Psoas muscle (tissue), 8 donors: ENCODE data around the gene KCTD20. TPM values are rescaled to one million over a fixed set of nuclear protein-coding genes. Genes with fewer than 3 reads are reported as not detected.

Experiments used
- ATAC-seq, 4 donors: fragments of 200-7000 bp; cut with Tn5 transposase; one replicate each; pipeline ENCODE4 v1.9.1; 2020; ENCODE audit warnings: moderate library complexity in 3 of 4, mild to moderate bottlenecking in 2 of 4
- DNase-seq, 2 donors: peaks; one replicate each; pipeline ENCODE4 v3.0.0-alpha.2; 2020
- H3K27ac ChIP-seq: fragments of 200-600 bp; one replicate; pipeline ENCODE4 v1.8.0; 2022
- H3K27me3 ChIP-seq, 3 donors: fragments of 200-600 bp in 1 of 3; one replicate each; pipeline versions ENCODE4 v1.6.1 to v1.8.0; 2013 to 2022; ENCODE audit warnings: low read length in 2 of 3, mild to moderate bottlenecking in 2 of 3, moderate library complexity in 1 of 3; ENCODE audit not compliant: insufficient read depth in 3 of 3
- H3K36me3 ChIP-seq, 2 donors: fragments of 200-600 bp in 1 of 2; one replicate each; pipeline versions ENCODE4 v1.6.1 to v1.8.0; 2013 to 2022; ENCODE audit warnings: low read depth in 1 of 2, mild to moderate bottlenecking in 1 of 2, moderate library complexity in 1 of 2; ENCODE audit not compliant: insufficient read depth in 1 of 2
- H3K4me1 ChIP-seq: fragments of 200-600 bp; one replicate; pipeline ENCODE4 v1.8.0; 2022
- H3K4me3 ChIP-seq: fragments of 200-600 bp; one replicate; pipeline ENCODE4 v1.8.0; 2022; ENCODE audit warnings: mild to moderate bottlenecking
- H3K9me3 ChIP-seq: fragments of 200-600 bp; one replicate; pipeline ENCODE4 v1.8.0; 2022
- WGBS, 3 donors: extraction: QIAGEN DNeasy Blood & Tissue Kit; methylation state at CpG; one replicate each; pipeline versions ENCODE4 v1.1.6 to v1.1.7; 2013; 5-methylcytosine and 5-hydroxymethylcytosine counted together
- intact Hi-C, 2 donors: fragments of 100-400 bp; cut with DNase I; formaldehyde crosslinking; loops; one replicate each; pipeline versions ENCODE4 v1.11.0 to v1.14.2; 2022
- polyA plus RNA-seq, 3 donors: library from polyadenylated mRNA; stranded (reverse); fragments of 200-250 nt; gene quantifications; one replicate each; pipeline ENCODE4 v1.2.3, GENCODE V29; 2013
- total RNA-seq, 4 donors: library from RNA; stranded (reverse); fragmentation: NEBNext Ultra II Directional in 2 of 4; extraction: Animal tissue kit (Norgen Biotek cat#: 25700) in 2 of 4; gene quantifications; one replicate each; pipeline versions ENCODE4 v1.2.1 to v1.2.4, GENCODE V29; 2021 to 2023
- TF ChIP-seq, protein P1 (sequence below): fragments of 200-600 bp; IDR thresholded peaks from one replicate; pipeline ENCODE4 v1.8.0; 2022; ENCODE audit warnings: antibody characterized with exemption
- donor health status: healthy with polysubstance abuse.
- donor health status: DM: no; HTN: no; CAD: no; lungs with moderate emphysema.
- donor health status: Bipolar disorder and iron deficiency.
- donor health status: healthy.
- donor health status: DM: yes; HTN: yes; CAD: no.
- donor health status: DM: no; HTN: no; CAD: no.
- donor health status: DM: no; HTN: no; CAD: no.
- donor health status: DM: yes; HTN: yes; CAD: no.

Gene KCTD20
- total and polyA plus RNA-seq, 7 donors = 11.6 to 44.4 (median 22.6) TPM

DNA sequence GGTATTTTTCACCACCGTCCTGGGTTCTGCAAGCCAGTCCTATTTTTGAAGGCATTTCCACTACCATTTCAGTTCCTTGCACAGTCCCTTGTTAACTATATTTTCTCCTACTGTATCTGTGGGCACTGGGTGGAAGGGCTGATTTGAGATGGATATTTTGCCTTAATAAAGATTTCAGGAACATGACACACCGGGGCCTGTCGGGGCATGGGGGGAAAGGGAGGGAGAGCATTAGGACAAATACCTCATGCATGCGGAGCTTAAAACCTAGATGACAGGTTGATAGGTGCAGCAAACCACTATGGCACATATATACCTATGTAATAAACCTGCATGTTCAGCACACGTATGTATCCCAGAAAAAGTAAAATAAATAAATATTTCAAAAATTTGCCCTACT, 82.1 kb downstream of the KCTD20 start:
- Histone ChIP-seq H3K4me3 (no peak overlapping the region), H3K4me1 (peaks cover 3% of the 10 kb centered on the region), H3K27me3 (no peaks in the 10 kb centered on the region), H3K36me3 (peaks cover 5 to 48% of the 10 kb centered on the region in 2 donors), H3K9me3 (no peaks in the 10 kb centered on the region), H3K27ac (no peak overlapping the region)
- DNase-seq = no peak
- WGBS, 3 donors = 80 to 93% (median 90%) methylated on average over 5 of the region's 5 CpGs
- no peak for ATAC-seq
- TF ChIP-seq, protein P1, sequence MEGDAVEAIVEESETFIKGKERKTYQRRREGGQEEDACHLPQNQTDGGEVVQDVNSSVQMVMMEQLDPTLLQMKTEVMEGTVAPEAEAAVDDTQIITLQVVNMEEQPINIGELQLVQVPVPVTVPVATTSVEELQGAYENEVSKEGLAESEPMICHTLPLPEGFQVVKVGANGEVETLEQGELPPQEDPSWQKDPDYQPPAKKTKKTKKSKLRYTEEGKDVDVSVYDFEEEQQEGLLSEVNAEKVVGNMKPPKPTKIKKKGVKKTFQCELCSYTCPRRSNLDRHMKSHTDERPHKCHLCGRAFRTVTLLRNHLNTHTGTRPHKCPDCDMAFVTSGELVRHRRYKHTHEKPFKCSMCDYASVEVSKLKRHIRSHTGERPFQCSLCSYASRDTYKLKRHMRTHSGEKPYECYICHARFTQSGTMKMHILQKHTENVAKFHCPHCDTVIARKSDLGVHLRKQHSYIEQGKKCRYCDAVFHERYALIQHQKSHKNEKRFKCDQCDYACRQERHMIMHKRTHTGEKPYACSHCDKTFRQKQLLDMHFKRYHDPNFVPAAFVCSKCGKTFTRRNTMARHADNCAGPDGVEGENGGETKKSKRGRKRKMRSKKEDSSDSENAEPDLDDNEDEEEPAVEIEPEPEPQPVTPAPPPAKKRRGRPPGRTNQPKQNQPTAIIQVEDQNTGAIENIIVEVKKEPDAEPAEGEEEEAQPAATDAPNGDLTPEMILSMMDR = no peak
- intact Hi-C loops = no loop called here

DNA sequence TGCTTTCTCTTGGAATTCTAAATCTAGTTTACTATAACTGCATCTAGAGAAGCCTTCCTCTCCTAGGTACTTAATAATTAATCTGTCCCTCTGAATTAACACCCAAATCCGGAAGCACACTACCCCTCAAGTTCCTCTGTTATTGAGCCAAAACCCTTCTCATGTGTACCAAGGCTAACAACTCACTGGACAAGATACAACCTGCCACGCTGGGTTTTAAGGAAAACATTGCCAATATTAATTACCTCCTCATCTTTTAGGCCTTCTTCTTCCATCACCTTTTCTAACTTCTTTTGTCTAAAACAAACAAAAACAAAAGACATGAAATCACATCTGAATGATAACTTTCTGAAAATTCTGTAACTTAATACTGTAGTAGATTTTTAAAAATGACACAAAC, 82.5 kb downstream of the KCTD20 start:
- ATAC-seq = no peak

DNA sequence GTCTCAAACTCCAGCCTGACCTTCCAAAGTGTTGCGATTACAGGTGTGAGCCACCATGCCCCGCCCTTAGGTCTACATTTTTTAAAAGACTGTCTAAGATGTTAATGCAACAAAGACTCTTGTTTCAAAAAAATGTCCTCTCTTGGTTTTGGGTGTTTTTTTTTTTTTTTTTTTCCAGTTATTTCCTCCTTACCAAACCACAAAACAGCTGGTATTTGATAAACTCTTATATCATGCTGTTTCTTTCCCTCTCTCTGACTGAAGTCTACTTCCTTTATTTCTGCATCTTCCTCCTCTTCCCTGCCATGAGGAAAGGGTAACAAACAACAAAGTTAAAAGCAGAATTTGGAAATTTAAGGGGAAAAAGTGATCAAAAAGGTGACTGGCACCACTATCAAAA, 83.3 kb downstream of the KCTD20 start:
- WGBS, 3 donors = 69 to 93% (median 90%) methylated on average over 2 of the region's 2 CpGs
- H3K9me3 ChIP-seq = no peaks in the 10 kb centered on the region
- no peak for DNase-seq
- no peaks in the 10 kb centered on the region for H3K27me3 ChIP-seq
- H3K27ac ChIP-seq = no peak overlapping the region
- peaks cover 3% of the 10 kb centered on the region for H3K4me1 ChIP-seq
- TF ChIP-seq, protein P1 = no peak
- H3K36me3 ChIP-seq = peaks cover 5 to 37% of the 10 kb centered on the region in 2 donors
- no peak for ATAC-seq
- no peak overlapping the region for H3K4me3 ChIP-seq
- intact Hi-C loops = no loop called here

More for the DNA sequence above, 82.5 kb downstream of the KCTD20 start:
- no peaks in the 10 kb centered on the region for H3K9me3 ChIP-seq
- 73 to 89% (median 84%) methylated on average over 2 of the region's 2 CpGs for WGBS, 3 donors
- H3K27me3 ChIP-seq = no peaks in the 10 kb centered on the region
- peaks cover 3% of the 10 kb centered on the region for H3K4me1 ChIP-seq
- DNase-seq = no peak
- H3K4me3 ChIP-seq = no peak overlapping the region
- peaks cover 5 to 44% of the 10 kb centered on the region in 2 donors for H3K36me3 ChIP-seq
- TF ChIP-seq, protein P1 = no peak
- H3K27ac ChIP-seq = no peak overlapping the region
- intact Hi-C loops = no loop called here

DNA sequence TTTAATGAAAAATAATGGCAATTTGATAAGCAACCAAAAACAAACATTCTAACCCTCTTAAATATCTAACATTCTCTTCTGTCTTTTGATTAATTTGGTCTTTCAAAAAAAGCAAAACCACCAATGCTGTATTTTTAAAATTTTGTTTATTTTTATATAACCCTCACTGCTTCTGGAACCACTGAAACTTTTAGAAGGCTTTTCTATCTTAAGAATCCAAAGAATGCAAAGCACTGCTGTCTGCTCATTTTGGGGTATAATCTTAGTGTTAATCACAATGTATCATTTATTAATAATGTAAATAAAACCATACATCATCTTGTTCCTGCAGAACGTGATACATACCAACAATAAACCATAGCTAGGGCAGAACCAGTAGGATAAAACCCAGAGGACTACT, 90.5 kb downstream of the KCTD20 start:
- H3K27me3 ChIP-seq = no peaks in the 10 kb centered on the region
- peaks cover 0 to 38% of the 10 kb centered on the region in 2 donors for H3K36me3 ChIP-seq
- intact Hi-C loops = no loop called here
- TF ChIP-seq, protein P1 = no peak
- H3K4me1 ChIP-seq = peaks cover 3% of the 10 kb centered on the region
- no peaks in the 10 kb centered on the region for H3K9me3 ChIP-seq
- no peak for ATAC-seq
- no peak for DNase-seq
- 76 to 78% (median 78%) methylated on average over 1 of the region's 1 CpG for WGBS, 3 donors
- H3K27ac ChIP-seq = no peak overlapping the region
- no peak overlapping the region for H3K4me3 ChIP-seq

DNA sequence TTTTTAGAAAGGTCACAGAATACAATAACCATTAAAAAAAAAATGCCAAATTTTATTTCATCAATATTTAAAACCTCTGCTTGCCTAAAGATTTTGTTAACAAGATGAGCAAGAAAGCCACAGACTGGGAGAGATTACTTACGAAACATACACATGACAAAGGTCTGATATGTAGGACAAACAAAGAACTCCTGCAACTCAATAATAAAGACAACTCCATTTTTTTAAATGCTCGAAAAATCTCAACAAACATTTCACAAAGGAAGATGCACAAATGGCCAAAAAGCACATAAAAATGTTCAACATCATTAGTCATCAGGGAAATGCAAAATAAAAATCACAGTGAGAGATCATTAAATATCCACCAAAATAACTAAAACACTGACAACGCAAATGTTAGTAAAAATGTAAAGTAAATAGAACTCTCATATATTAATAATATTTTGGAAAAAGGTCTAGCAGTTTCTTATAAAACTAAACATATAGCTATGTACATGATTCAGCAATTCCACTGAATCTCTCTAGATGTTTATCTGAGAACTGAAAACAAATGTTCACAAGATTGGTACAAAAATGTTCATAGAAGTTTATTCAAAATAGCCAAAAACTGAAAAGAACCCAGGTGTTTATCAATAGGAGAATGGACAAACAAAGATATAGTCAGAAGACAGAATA, 94.2 kb downstream of the KCTD20 start:
- Histone ChIP-seq H3K27ac (no peak overlapping the region), H3K4me3 (no peak overlapping the region), H3K4me1 (peaks cover under 1% of the 10 kb centered on the region), H3K9me3 (no peaks in the 10 kb centered on the region), H3K27me3 (no peaks in the 10 kb centered on the region), H3K36me3 (peaks cover 0 to 57% of the 10 kb centered on the region in 2 donors)
- 95 to 97% (median 96%) methylated on average over 3 of the region's 3 CpGs for WGBS, 3 donors
- intact Hi-C loops = no loop called here
- TF ChIP-seq, protein P1 = no peak
- DNase-seq = no peak
- no peak for ATAC-seq
